Endometrial microvascular endothelial cells (primary cell): Measurements from ENCODE around the gene PCSK1. TPM values are rescaled to one million over a fixed set of nuclear protein-coding genes. Genes with fewer than 3 reads are reported as not detected.

Experiments
- in situ Hi-C: cut with HindIII; loops from 2 replicates; pipeline ENCODE4 v1.10.0; 2017; ENCODE audit warnings: low sequenced_read_pairs, low pct_unique_long_range_greater_than_20kb; ENCODE audit errors: inconsistent ontology term
- total RNA-seq: library from RNA; depleted of rRNA; stranded (reverse); fragments of >200 nt; gene quantifications from one replicate; pipeline ENCODE4 v1.2.3, GENCODE V29; 2015; ENCODE audit errors: inconsistent ontology term

PCSK1 gene
- total RNA-seq, result 1.0 TPM

DNA sequence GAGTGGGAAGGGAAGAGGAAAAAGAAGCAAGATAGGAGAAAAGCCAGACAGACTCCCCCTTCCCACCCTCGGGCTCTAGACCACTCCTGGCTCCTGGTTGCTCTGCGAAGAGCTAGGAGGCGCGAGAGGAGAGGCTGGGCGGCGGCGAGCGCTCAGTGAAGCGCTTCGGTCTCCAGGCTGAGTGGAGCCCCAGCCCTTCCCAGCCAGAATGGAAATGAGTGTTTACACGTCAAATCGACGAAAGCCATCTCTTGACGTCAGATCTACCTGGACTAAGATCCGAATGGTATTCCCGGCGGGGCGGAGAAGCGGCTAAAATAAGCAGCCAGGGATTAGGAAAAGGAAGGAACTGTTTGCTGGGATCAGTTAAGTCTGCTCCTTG lies at the start of gene PCSK1:
Gene PCSK1 (minus strand): TSS at position 183 of the 382 bp plus-strand sequence. CDS start 206 bp downstream, outside the sequence.
- in situ Hi-C loops, result no loop called here

DNA sequence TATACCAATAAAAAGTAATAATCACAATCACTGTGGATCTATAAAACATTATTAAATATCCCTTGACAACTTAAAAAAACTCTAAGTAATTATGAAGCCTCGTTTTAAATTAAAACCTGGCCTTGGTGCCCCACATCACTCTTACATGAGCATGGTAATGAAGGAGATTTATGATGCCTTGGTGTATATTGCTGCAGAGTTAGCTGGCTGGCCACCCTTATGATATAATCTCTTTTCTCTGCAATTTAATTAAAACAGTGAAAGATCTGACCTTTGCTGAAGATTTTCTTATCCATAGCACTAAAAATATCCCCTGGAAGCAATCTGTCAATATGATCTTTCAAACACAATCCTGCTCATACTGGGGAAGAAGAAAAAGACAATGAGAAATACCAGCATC lies 48.8 kb upstream of the PCSK1 start:
- in situ Hi-C loops, result no loop called here

GRCh38 chr5:96481009-96481786 lies 48.1 kb upstream of the PCSK1 start:
- in situ Hi-C loops, result no loop called here

DNA sequence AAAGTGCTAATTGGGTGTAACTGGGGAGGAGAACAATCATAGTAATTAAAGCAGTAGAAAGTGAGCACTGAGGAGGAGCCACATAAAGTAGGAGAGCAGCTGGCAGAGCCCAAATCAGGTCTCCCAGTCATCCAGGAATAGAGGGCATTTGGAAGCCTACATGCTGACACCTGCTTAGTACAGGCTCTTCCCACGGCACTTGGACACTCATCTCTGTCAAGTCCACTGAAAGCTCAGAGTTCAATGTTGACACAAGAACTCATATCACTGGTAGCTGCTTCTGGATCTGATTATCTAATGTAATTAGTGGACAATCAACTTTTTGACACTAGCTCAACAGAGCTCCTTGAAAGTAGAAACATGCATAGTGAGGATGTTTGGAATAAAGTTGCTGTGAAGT lies 45.9 kb upstream of the PCSK1 start:
- in situ Hi-C loops, result no loop called here

DNA sequence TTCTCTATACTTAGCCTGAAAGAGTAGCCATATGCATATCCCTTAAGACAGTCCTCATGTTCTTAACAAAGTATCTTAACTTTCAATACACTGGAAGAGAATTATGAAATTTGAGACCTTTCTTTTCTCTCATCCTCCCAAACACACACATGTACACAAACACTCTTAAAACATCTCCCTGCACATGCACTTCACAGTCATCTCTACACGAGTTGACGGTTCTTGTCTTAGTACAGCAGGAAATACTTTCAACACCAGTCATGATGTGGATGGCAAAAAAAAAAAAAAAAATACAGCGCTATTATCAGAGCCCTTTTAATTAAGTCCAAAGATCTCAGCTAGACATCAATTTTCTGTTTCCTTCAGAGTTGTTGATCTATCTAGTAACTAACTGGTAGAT lies 43.6 kb upstream of the PCSK1 start:
- in situ Hi-C loops, result no loop called here

- in situ Hi-C loops, result no loop called here
These were observed 41.0 kb upstream of the PCSK1 start for GRCh38 chr5:96474073-96474472.

DNA sequence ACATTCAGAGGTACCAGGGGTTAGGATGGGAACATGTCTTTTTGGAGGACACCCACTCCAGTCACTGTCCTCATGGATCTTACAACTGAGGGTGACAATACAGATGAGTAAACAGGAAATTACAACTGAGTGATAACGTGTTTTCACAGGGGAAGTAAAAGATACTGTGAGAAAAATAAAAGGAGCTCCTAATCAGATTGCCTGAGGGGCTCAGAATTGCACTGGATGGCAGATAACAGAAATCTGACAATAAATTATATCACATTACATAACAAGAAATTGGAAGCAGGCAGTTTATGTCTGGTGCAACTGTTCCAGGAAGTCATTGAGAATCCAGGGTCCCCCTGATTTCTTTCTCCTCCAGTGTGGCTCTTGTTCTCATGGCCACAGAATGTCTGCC lies 40.1 kb upstream of the PCSK1 start:
- in situ Hi-C loops, result no loop called here

- in situ Hi-C loops, result no loop called here
These were observed 37.7 kb upstream of the PCSK1 start for GRCh38 chr5:96470785-96471184.

- in situ Hi-C loops, result no loop called here
These were observed 35.9 kb upstream of the PCSK1 start for GRCh38 chr5:96468956-96469355.

- in situ Hi-C loops, result no loop called here
These were observed 30.0 kb upstream of the PCSK1 start for GRCh38 chr5:96463091-96463490.

GRCh38 chr5:96459313-96460121 lies 26.5 kb upstream of the PCSK1 start:
- in situ Hi-C loops, result no loop called here

DNA sequence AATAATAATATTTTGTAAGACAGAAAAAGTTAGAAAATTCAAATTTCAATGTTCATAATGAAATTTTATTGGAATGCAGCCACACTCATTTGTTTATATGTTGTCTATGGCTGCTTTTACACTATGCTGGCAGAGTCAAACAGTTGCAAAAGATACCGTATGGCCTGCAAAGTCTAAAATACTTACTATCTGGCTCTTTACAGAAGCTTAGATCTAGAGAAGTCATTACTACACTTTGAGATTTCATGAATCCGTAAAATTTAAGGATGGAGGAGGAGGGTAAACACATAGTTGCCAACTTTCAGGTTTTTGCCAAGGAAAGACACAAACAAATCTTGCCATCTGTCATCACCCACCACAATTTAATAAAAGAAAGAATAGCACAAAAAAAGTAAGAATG lies 25.1 kb upstream of the PCSK1 start:
- in situ Hi-C loops, result no loop called here

- in situ Hi-C loops, result no loop called here
These were observed 22.7 kb upstream of the PCSK1 start for GRCh38 chr5:96455789-96456188.

DNA sequence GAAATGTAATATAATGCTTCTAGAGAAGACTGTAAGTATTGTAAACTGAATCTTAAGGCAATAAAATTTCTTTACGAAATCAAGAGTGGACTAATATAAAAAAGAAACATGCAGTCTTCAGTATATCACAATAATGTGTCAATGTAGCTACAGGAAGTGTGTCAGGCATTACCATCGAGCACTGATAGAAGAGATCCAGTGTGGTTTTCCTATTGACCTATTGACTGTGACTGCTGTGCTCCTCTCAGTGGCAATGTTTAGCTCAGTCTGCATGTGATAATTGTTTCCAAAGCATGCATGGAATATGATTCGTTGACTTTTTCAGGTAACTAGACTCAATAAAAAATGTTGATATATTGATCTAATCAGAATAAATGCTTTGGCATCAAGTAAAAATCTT lies 20.3 kb upstream of the PCSK1 start:
- in situ Hi-C loops, result no loop called here

- in situ Hi-C loops, result no loop called here
These were observed 14.9 kb upstream of the PCSK1 start for GRCh38 chr5:96447949-96448348.

DNA sequence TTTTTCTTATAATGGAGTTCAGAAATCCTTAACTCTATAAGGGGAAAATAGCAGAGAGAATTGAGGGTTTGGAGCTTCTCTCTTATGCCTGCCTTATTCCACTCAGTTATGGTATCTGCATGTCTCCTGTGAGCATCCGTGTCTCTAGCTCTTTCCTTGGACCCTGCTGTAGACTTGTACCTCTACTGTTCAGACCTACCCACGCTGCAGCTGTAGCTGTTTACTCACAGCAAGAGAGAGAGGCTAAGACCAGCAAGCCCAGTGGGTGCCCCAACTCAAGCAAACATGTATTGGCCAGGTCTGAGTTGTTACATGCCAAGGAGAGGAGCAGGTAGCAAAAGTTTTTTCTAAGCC lies 7.1 kb upstream of the PCSK1 start:
- in situ Hi-C loops, result no loop called here

DNA sequence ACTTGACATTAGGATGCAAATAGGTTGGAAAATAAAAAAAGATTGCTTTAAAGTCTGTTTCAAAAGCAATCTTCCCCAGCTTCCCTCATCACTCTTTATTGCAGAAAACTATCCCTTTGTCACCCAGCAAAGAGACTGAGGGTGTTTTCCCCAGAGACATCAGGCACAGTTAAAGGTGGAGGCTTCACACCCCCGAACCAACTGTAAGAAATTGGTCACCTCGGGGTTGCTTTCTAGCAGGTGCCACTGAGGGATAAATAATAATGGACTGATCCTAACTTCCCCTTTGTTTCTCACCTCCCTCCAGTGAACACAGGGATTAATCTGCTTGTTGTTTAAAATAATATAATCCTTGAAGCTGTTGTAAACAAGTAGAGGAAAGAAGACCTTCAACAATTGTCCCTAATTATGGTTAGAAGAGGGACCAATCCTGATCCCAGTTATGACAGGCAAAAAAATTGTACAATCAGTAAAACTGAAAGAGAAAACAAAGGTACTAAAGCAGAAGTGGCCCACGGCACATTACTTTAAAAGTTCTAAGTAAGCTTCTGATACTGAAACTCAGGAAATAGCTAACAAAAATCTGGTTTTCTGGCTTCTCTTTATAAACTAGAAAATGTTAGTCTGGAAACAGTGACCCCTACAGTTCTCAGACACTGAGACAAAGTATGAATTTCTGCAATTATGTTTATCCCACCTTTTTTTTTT lies 6.6 kb upstream of the PCSK1 start:
- in situ Hi-C loops, result no loop called here

DNA sequence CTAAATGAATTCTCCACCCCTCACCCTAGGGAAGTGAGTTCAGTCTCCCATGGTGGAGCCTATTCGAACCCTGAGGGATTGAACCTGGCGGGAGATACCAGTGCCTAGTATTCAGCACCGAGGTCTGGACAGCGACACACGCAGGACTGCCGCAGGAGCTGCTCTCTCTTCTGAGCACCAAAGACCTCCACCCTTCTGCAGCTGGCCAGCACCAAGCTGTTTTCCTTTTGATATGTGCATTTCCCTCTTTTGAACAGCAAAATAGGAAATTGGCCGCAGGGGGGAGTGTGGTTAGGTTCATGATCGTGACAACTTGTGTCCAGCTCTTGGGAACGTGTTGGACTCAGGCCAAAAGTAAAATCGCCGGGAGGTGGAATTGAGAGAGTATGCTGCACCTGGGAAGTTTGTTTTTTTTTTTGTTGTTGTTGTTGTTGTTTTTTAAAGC lies 1.2 kb upstream of the PCSK1 start:
- in situ Hi-C loops, result no loop called here

DNA sequence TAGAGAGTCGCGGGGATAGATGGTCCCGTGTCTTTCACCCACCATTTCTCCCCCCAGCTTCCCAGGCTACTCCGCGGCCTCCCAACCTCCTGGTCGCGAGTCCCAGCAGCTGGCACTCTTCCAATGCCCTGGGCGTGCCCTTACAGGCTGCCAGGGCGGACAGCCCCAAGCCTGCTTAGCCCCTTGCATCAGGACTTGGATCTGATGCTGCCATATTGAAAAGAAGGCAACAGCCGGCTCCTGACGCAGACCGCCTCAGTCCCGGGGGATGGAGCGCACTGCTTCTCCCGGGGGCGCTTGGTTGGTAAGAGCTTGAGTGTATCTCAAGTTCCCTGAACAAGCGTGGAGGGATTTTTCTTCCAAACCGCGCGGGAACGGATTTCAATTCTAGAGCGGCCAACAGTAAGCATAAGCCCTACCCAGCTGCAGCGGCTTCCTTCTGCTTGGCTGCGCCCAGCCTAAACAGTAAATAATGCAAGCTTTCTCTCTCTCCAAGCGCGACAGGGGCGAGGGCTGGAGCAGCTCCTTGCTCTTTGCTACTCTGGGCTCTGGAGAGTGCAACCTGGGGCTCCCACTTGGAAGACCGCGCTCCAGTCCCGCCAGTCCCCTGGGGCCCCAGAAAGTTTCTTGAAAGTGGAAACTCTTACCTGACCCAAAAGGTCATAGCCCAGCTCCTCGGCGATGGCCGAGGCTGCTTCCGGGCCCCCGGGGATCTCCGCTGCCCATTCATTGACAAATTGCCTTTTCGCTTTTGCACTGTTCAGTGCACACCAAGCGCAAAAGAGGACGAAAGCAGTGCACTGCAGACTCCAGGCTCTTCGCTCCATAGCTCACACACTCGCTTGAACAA lies 607 bp downstream of the PCSK1 start:
- in situ Hi-C loops, result no loop called here
